CD4-positive, alpha-beta memory T cell (primary cell): Measurements from ENCODE around the gene GRHL3. TPM values are rescaled to one million over a fixed set of nuclear protein-coding genes. Genes with fewer than 3 reads are reported as not detected.
A peak's percentile ranks its signal among the peaks of the same experiment; 100 is the strongest.

Experiments
- CTCF ChIA-PET: fragments of 350-600 bp; sonication (Branson Sonifier 250); formaldehyde crosslinking; loops from one replicate; lab custom pipeline; 2021; ENCODE audit warnings: inconsistent platforms; ENCODE audit not compliant: partially characterized antibody; lab: Charles Lee
- POLR2A ChIA-PET: fragments of 350-600 bp; sonication (Branson Sonifier 250); formaldehyde crosslinking; loops from one replicate; lab custom pipeline; 2021; ENCODE audit not compliant: partially characterized antibody; lab: Charles Lee
- DNase-seq, 5 donors: peaks; one replicate each; pipeline versions ENCODE4 v3.0.0 to v3.0.0-alpha.2; 2020 to 2022; ENCODE audit warnings: mixed read lengths in 1 of 5
- H3K27ac ChIP-seq: one replicate; pipeline ENCODE4 v1.7.0; 2013; ENCODE audit warnings: low read depth, low read length
- H3K27me3 ChIP-seq: 2 replicates; pipeline ENCODE4 v1.7.0; 2013; ENCODE audit warnings: mild to moderate bottlenecking, low read length, moderate library complexity; ENCODE audit not compliant: insufficient read depth
- H3K36me3 ChIP-seq: 2 replicates; pipeline ENCODE4 v1.7.0; 2013; ENCODE audit warnings: mild to moderate bottlenecking, low read length, moderate library complexity; ENCODE audit not compliant: insufficient read depth
- H3K4me1 ChIP-seq: 2 replicates; pipeline ENCODE4 v1.7.0; 2013; ENCODE audit warnings: mild to moderate bottlenecking, low read length, moderate library complexity; ENCODE audit not compliant: insufficient read depth
- H3K4me3 ChIP-seq, 2 donors: one replicate each; pipeline ENCODE4 v1.7.0; 2013; ENCODE audit warnings: low read length in 2 of 2, mild to moderate bottlenecking in 1 of 2
- H3K9me3 ChIP-seq, 2 donors: one replicate each; pipeline ENCODE4 v1.7.0; 2013; ENCODE audit warnings: low read length in 2 of 2, control low read depth in 1 of 2; ENCODE audit not compliant: control insufficient read depth in 1 of 2
- H3K27ac Mint-ChIP-seq, 7 donors: one replicate each; pipeline ENCODE4 v1.8.0; 2020 to 2021; ENCODE audit warnings: mixed read lengths in 7 of 7, mild to moderate bottlenecking in 6 of 7, inconsistent platforms in 3 of 7, moderate library complexity in 3 of 7
- H3K27me3 Mint-ChIP-seq, 2 donors: one replicate each; pipeline ENCODE4 v1.8.0; 2020 to 2021; ENCODE audit warnings: mixed read lengths in 2 of 2
- H3K36me3 Mint-ChIP-seq, 2 donors: one replicate each; pipeline ENCODE4 v1.8.0; 2020 to 2021; ENCODE audit warnings: mixed read lengths in 2 of 2, inconsistent platforms in 1 of 2, mild to moderate bottlenecking in 1 of 2
- H3K4me1 Mint-ChIP-seq, 4 donors: one replicate each; pipeline ENCODE4 v1.8.0; 2020 to 2021; ENCODE audit warnings: mixed read lengths in 4 of 4, mild to moderate bottlenecking in 1 of 4
- H3K4me3 Mint-ChIP-seq, 8 donors: one replicate each; pipeline ENCODE4 v1.8.0; 2020 to 2021; ENCODE audit warnings: mixed read lengths in 8 of 8, mild to moderate bottlenecking in 7 of 8, moderate library complexity in 6 of 8, inconsistent platforms in 3 of 8
- H3K9me3 Mint-ChIP-seq, 8 donors: one replicate each; pipeline ENCODE4 v1.8.0; 2020 to 2021; ENCODE audit warnings: mixed read lengths in 8 of 8, mild to moderate bottlenecking in 5 of 8, inconsistent platforms in 3 of 8, moderate library complexity in 1 of 8
- intact Hi-C: fragments of 100-400 bp; cut with micrococcal nuclease; formaldehyde crosslinking; loops from one replicate; pipeline ENCODE4 v1.15.1; 2023
- polyA plus RNA-seq, 2 donors: library from polyadenylated mRNA; unstranded; fragments of 300-500 nt; fragmentation: Illumina TruSeq; gene quantifications; one replicate each; pipeline ENCODE4 v1.2.3, GENCODE V29; 2021
- total RNA-seq, 2 experiments: library from RNA; stranded (reverse); gene quantifications; one replicate each; pipeline ENCODE4 v1.2.3, GENCODE V29; 2021

The GRHL3 gene
- total and polyA plus RNA-seq, 4 experiments from 2014 or later, result not detected

DNA sequence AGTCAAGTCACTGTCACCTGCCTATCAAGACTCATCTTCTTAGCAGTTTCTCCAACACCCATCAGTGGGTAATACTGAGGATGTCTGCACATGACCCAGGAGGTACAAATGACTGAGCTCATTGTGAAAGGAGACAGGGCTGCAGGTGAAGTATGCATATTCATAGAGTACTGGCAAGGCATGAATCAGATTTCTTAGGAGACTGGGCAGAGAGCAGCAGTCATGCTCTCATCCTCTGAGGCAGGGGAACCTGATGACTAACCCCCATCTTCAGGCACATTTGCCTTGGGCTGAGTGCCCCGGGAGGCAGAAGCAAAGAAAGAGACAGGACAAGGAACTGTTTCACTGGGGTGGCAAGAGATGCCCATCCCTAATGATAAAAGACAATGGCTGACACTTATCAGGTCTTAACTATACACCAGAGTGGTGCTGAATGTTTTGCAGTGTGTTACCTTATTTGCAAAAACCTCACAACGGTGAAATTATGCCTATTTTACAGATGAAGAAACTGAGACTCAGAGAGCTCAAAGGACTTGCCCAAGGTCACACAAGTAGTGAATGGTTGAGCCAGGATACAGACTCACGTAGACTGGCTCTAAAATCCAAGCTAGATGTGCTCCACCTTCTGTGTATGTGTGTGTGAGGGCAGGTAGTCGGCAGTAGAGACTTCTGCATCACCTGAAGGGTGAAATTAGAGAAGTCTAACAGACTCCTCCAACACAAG is 9.2 kb upstream of the GRHL3 start:
- Mint-ChIP-seq H3K4me1 (no peaks in the 10 kb centered on the region), H3K27ac (no peak overlapping the region), H3K9me3 (no peaks in the 10 kb centered on the region), H3K27me3 (peaks cover 0 to 5% of the 10 kb centered on the region in 2 donors), H3K4me3 (no peak overlapping the region), H3K36me3 (no peaks in the 10 kb centered on the region)
- Histone ChIP-seq H3K27me3 (no peaks in the 10 kb centered on the region), H3K27ac (no peak overlapping the region), H3K36me3 (no peaks in the 10 kb centered on the region), H3K9me3 (no peaks in the 10 kb centered on the region), H3K4me3 (no peak overlapping the region), H3K4me1 (no peaks in the 10 kb centered on the region)
- intact Hi-C loops, result no loop called here
- POLR2A ChIA-PET, result no interaction called here
- DNase-seq, result no peak
- CTCF ChIA-PET, result no interaction called here

DNA sequence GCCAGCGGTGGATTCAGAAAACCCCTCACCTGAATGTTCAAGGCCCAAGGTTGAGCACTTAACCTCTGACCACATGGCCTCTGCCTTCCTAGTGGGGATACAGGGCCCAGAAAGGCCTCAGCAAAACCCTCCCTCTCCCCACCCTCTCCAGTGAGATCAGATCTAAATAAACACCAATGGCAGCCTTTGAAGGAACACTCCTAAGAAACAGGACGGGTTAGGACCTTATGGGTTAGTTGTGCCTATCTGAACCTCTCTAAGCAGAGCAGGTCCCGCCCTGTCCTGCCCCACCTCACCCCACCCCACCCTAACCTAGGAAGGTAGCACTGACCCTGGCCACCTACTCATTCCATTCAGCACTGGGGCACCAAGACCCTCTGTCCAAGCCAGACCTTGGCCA is 7.9 kb upstream of the GRHL3 start:
- Histone ChIP-seq H3K27me3 (no peaks in the 10 kb centered on the region), H3K9me3 (no peaks in the 10 kb centered on the region), H3K27ac (no peak overlapping the region), H3K36me3 (no peaks in the 10 kb centered on the region), H3K4me3 (no peak overlapping the region), H3K4me1 (no peaks in the 10 kb centered on the region)
- POLR2A ChIA-PET, result no interaction called here
- intact Hi-C loops, result no loop called here
- H3K27me3 Mint-ChIP-seq, result peaks cover 0 to 2% of the 10 kb centered on the region in 2 donors
- no peak overlapping the region for H3K4me3 Mint-ChIP-seq
- DNase-seq, result no peak
- CTCF ChIA-PET, result no interaction called here
- H3K36me3 Mint-ChIP-seq, result no peaks in the 10 kb centered on the region
- H3K27ac Mint-ChIP-seq, result no peak overlapping the region
- H3K9me3 Mint-ChIP-seq, result no peaks in the 10 kb centered on the region
- H3K4me1 Mint-ChIP-seq, result no peaks in the 10 kb centered on the region

GRCh38 chr1:24311741-24312140 is 7.4 kb upstream of the GRHL3 start:
- Mint-ChIP-seq H3K27ac (no peak overlapping the region), H3K27me3 (peaks cover 0 to 1% of the 10 kb centered on the region in 2 donors), H3K4me1 (no peaks in the 10 kb centered on the region), H3K4me3 (peak overlapping the region in 1 of 8 donors; percentile 8), H3K9me3 (no peaks in the 10 kb centered on the region), H3K36me3 (no peaks in the 10 kb centered on the region)
- no peak overlapping the region for H3K27ac ChIP-seq
- CTCF ChIA-PET, result no interaction called here
- H3K9me3 ChIP-seq, result no peaks in the 10 kb centered on the region
- POLR2A ChIA-PET, result no interaction called here
- no peaks in the 10 kb centered on the region for H3K27me3 ChIP-seq
- H3K36me3 ChIP-seq, result no peaks in the 10 kb centered on the region
- intact Hi-C loops, result no loop called here
- DNase-seq, result no peak
- H3K4me3 ChIP-seq, result no peak overlapping the region
- H3K4me1 ChIP-seq, result no peaks in the 10 kb centered on the region

DNA sequence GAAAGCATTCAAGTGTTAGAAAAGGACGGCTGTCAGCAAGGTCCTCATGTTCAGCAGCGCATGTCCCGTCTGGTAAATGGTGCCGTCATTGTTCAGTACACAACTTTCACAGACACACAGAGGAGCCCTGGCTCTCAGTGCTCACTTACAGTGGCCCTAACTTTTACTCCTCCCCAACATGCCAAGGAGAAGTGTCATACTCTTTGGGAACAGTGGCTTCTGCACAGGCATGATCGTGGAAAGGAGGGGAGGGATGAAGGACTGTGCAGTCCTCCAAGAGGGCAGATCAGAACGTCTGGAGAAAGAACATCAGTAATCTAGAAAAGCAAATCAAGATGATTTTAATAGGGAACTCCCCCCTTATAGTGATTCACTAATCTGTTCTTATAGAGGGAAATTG is 3.8 kb upstream of the GRHL3 start:
- no peak overlapping the region for H3K4me3 Mint-ChIP-seq
- CTCF ChIA-PET, result no interaction called here
- no peak for DNase-seq
- Histone ChIP-seq H3K36me3 (no peaks in the 10 kb centered on the region), H3K9me3 (no peaks in the 10 kb centered on the region), H3K27me3 (peaks cover 4% of the 10 kb centered on the region), H3K4me3 (no peak overlapping the region), H3K27ac (no peak overlapping the region), H3K4me1 (peaks cover 20% of the 10 kb centered on the region)
- H3K36me3 Mint-ChIP-seq, result no peaks in the 10 kb centered on the region
- POLR2A ChIA-PET, result no interaction called here
- no peak overlapping the region for H3K27ac Mint-ChIP-seq
- peaks cover 18 to 32% (median 22%) of the 10 kb centered on the region in 4 donors for H3K4me1 Mint-ChIP-seq
- intact Hi-C loops, result no loop called here
- H3K27me3 Mint-ChIP-seq, result peaks cover 13 to 26% of the 10 kb centered on the region in 2 donors
- H3K9me3 Mint-ChIP-seq, result no peaks in the 10 kb centered on the region

DNA sequence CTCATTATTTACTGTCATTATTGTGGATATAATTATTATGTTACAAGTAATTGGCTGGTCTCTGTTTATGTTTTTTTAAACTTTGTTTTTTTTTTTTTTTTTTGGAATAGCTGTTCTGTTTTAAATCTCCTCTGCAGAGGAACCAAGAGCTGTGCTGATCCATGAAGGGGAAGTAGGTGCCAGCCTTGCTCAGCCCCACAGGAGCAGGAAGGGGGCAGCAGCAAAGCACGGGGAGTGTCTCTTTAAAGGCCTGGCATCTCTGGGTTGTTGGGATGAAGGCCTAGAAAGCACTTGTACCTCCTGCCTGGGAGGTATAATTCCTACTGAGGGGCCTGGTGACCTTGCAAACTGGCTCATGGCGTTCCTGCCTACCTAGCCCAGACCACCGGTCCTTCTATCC is 2.5 kb upstream of the GRHL3 start:
- Mint-ChIP-seq H3K4me3 (no peak overlapping the region), H3K4me1 (peaks cover 27 to 44% (median 34%) of the 10 kb centered on the region in 4 donors), H3K27me3 (peaks cover 19 to 30% of the 10 kb centered on the region in 2 donors), H3K9me3 (no peaks in the 10 kb centered on the region), H3K27ac (no peak overlapping the region), H3K36me3 (no peaks in the 10 kb centered on the region)
- Histone ChIP-seq H3K27me3 (peaks cover 4% of the 10 kb centered on the region), H3K9me3 (no peaks in the 10 kb centered on the region), H3K36me3 (no peaks in the 10 kb centered on the region), H3K27ac (no peak overlapping the region), H3K4me3 (no peak overlapping the region), H3K4me1 (peaks cover 32% of the 10 kb centered on the region)
- intact Hi-C loops, result no loop called here
- no peak for DNase-seq
- POLR2A ChIA-PET, result no interaction called here
- CTCF ChIA-PET, result no interaction called here

DNA sequence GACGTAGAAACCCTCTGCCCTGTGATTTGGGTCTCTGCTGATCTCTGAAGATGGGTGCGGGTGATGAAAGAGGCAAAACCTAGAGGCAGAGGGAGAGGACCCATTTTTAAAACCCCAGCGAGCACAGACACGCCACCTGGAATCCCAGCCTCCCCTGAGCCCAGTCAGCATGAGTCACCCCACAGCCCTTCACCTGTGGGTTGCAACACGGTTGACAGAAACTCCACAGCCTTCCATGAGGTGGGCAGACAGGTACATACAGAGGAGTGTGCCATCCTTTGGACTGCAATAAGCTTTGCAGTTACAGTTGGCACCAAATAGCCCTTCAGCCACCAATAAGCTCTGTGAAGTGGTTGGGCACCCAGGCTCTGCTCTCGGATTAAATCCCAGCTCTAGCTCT is 2.1 kb upstream of the GRHL3 start:
- CTCF ChIA-PET, result no interaction called here
- Histone ChIP-seq H3K9me3 (no peaks in the 10 kb centered on the region), H3K27ac (no peak overlapping the region), H3K4me3 (no peak overlapping the region), H3K27me3 (peaks cover 4% of the 10 kb centered on the region), H3K4me1 (peaks cover 32% of the 10 kb centered on the region), H3K36me3 (no peaks in the 10 kb centered on the region)
- Mint-ChIP-seq H3K9me3 (no peaks in the 10 kb centered on the region), H3K27ac (no peak overlapping the region), H3K4me1 (peaks cover 27 to 46% (median 34%) of the 10 kb centered on the region in 4 donors), H3K4me3 (no peak overlapping the region), H3K27me3 (peaks cover 19 to 30% of the 10 kb centered on the region in 2 donors), H3K36me3 (no peaks in the 10 kb centered on the region)
- POLR2A ChIA-PET, result no interaction called here
- no peak for DNase-seq
- intact Hi-C loops, result no loop called here

- Histone ChIP-seq H3K4me1 (peaks cover 41% of the 10 kb centered on the region), H3K36me3 (no peaks in the 10 kb centered on the region), H3K27me3 (peaks cover 4% of the 10 kb centered on the region), H3K4me3 (no peak overlapping the region), H3K9me3 (no peaks in the 10 kb centered on the region), H3K27ac (no peak overlapping the region)
- Mint-ChIP-seq H3K27me3 (peaks cover 19 to 30% of the 10 kb centered on the region in 2 donors), H3K9me3 (no peaks in the 10 kb centered on the region), H3K36me3 (no peaks in the 10 kb centered on the region), H3K27ac (no peak overlapping the region), H3K4me1 (peaks cover 35 to 56% (median 41%) of the 10 kb centered on the region in 4 donors), H3K4me3 (peak overlapping the region in 2 of 8 donors; percentile 44 to 47)
- ChIA-PET POLR2A (interaction anchor here (0.6 kb wide), 1 partner anchor 610 kb away, joined by 3 read pairs; no protein-coding TSS in a partner anchor), CTCF (no interaction called here)
- DNase-seq, result no peak
- intact Hi-C loops, result no loop called here
Measured at GRCh38 chr1:24317956-24318614, 1.1 kb upstream of the GRHL3 start.
